AG04449 (cell line): ENCODE measurements around the gene NUDT9.
A peak's percentile ranks its signal among the peaks of the same experiment; 100 is the strongest.

Experiments used
- CTCF ChIA-PET: fragments of 350-600 bp; formaldehyde crosslinking; extraction: SDS; loops from one replicate; lab custom pipeline; 2021; ENCODE audit warnings: antibody characterized with exemption; lab: Yijun Ruan, JAX
- POLR2A ChIA-PET: fragments of 400-600, 350-600 bp; formaldehyde crosslinking; extraction: SDS; loops from one replicate; lab custom pipeline; 2020; ENCODE audit warnings: antibody characterized with exemption, inconsistent platforms; lab: Yijun Ruan, JAX
- DNase-seq: peaks from one replicate; pipeline ENCODE4 v3.0.0-alpha.2; 2010; ENCODE audit warnings: low read depth, low spot score
- H3K4me3 ChIP-seq: 2 replicates; pipeline ENCODE4 v1.5.1; 2011; ENCODE audit warnings: low read depth, mild to moderate bottlenecking, control low read depth, low read length
- TF ChIP-seq, protein P1 (sequence below): IDR thresholded peaks from one replicate; pipeline ENCODE4 v1.5.1; 2011; ENCODE audit warnings: mild to moderate bottlenecking, moderate library complexity, low read length, control low read depth, inconsistent platforms; ENCODE audit not compliant: insufficient read depth; ENCODE audit errors: missing control alignments

NUDT9 gene

DNA sequence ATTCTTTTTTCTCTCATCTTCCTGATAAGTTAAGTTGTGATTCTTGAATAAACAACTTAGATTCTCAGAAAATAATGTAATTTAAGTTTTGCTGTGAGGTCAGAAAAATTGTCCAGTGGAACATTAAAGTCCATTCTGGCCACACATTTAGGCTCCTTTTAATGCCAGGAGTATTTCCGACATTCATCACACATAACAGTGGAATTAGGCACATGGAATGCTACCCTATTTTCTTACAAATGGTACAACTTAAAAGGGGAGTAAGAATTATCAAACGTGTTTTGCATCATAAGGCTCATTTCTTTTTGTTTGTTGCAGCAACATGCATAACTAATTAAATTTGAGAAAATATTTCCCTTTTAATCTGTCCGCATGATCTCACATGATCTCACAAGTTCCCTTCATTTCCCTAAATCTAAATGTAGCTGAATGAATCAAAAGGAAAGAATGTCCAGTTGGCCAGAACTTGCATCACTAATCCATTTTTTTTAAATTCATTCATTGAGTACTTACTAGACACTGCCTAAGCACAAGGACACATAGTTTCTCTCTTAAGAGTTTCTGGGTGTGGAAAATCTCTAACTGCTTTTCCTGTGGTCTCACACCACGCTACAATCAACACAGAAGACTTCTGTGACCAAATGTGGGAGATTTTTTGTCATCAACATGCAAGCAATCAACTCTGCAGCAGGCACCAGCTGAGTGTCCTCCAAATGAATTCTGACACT, 84.8 kb downstream of the NUDT9 start:
- POLR2A ChIA-PET: no interaction called here
- TF ChIP-seq, protein P1, sequence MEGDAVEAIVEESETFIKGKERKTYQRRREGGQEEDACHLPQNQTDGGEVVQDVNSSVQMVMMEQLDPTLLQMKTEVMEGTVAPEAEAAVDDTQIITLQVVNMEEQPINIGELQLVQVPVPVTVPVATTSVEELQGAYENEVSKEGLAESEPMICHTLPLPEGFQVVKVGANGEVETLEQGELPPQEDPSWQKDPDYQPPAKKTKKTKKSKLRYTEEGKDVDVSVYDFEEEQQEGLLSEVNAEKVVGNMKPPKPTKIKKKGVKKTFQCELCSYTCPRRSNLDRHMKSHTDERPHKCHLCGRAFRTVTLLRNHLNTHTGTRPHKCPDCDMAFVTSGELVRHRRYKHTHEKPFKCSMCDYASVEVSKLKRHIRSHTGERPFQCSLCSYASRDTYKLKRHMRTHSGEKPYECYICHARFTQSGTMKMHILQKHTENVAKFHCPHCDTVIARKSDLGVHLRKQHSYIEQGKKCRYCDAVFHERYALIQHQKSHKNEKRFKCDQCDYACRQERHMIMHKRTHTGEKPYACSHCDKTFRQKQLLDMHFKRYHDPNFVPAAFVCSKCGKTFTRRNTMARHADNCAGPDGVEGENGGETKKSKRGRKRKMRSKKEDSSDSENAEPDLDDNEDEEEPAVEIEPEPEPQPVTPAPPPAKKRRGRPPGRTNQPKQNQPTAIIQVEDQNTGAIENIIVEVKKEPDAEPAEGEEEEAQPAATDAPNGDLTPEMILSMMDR: no peak
- peak; percentile 67 for DNase-seq
- CTCF ChIA-PET: no interaction called here
- no peak overlapping the region for H3K4me3 ChIP-seq
